Keratinocyte (primary cell): Measurements from ENCODE around the gene FOXL3. TPM values are rescaled to one million over a fixed set of nuclear protein-coding genes. Genes with fewer than 3 reads are reported as not detected.

Source experiments
- DNase-seq: peaks from one replicate; pipeline ENCODE4 v3.0.0-alpha.2; 2011; ENCODE audit warnings: low read depth, missing footprints, low spot score
- FAIRE-seq: peaks from 2 replicates; lab custom pipeline; 2011; peaks lifted over from hg19 to GRCh38; lab: Jason Lieb, UNC
- H2AFZ ChIP-seq: 2 replicates; pipeline ENCODE4 v1.6.0; 2012; ENCODE audit warnings: low read length, control low read depth, inconsistent platforms; ENCODE audit not compliant: control insufficient read depth
- H3K27ac ChIP-seq: 2 replicates; pipeline ENCODE4 v1.5.1; 2011; ENCODE audit warnings: low read length; ENCODE audit not compliant: control insufficient read depth, insufficient read depth
- H3K27me3 ChIP-seq: 3 replicates; pipeline ENCODE4 v1.6.0; 2011; ENCODE audit warnings: low read length; ENCODE audit not compliant: control insufficient read depth, insufficient read depth; ENCODE audit errors: extremely low read depth
- H3K36me3 ChIP-seq, 2 experiments: 2 replicates in 1 of 2; 3 replicates in 1 of 2; pipeline ENCODE4 v1.5.1; 2011; ENCODE audit warnings: low read length in 2 of 2, mild to moderate bottlenecking in 1 of 2; ENCODE audit not compliant: control insufficient read depth in 2 of 2, insufficient read depth in 2 of 2; ENCODE audit errors: extremely low read depth in 1 of 2
- H3K4me1 ChIP-seq: 3 replicates; pipeline ENCODE4 v1.5.1; 2011; ENCODE audit warnings: low read length; ENCODE audit not compliant: control insufficient read depth, insufficient read depth; ENCODE audit errors: extremely low read depth
- H3K4me2 ChIP-seq: 3 replicates; pipeline ENCODE4 v1.6.0; 2011; ENCODE audit warnings: low read depth, low read length; ENCODE audit not compliant: control insufficient read depth, insufficient read depth; ENCODE audit errors: extremely low read depth
- H3K4me3 ChIP-seq, 3 experiments: fragments of 200-600 bp in 1 of 3; sonication (generic) in 1 of 3; 2 replicates in 2 of 3; 3 replicates in 1 of 3; pipeline ENCODE4 v1.5.1; 2011 to 2016; ENCODE audit warnings: low read length in 3 of 3, mild to moderate bottlenecking in 3 of 3, control low read depth in 2 of 3, inconsistent platforms in 1 of 3, low read depth in 1 of 3, mixed read lengths in 1 of 3, mixed run types in 1 of 3, moderate library complexity in 1 of 3; ENCODE audit not compliant: control insufficient read depth in 2 of 3, insufficient read depth in 2 of 3; ENCODE audit errors: extremely low read depth in 1 of 3
- H3K79me2 ChIP-seq: 2 replicates; pipeline ENCODE4 v1.6.0; 2012; ENCODE audit warnings: low read length; ENCODE audit not compliant: control insufficient read depth, insufficient read depth
- H3K9ac ChIP-seq: 3 replicates; pipeline ENCODE4 v1.6.0; 2011; ENCODE audit warnings: low read length; ENCODE audit not compliant: control insufficient read depth, insufficient read depth; ENCODE audit errors: extremely low read depth
- H3K9me1 ChIP-seq: 3 replicates; pipeline ENCODE4 v1.6.0; 2011; ENCODE audit warnings: low read length; ENCODE audit not compliant: control insufficient read depth, insufficient read depth; ENCODE audit errors: extremely low read depth
- H3K9me3 ChIP-seq: 2 replicates; pipeline ENCODE4 v1.5.1; 2012; ENCODE audit warnings: low read depth, low read length; ENCODE audit not compliant: control insufficient read depth
- H4K20me1 ChIP-seq: 3 replicates; pipeline ENCODE4 v1.6.0; 2011; ENCODE audit warnings: low read length; ENCODE audit not compliant: control insufficient read depth, insufficient read depth; ENCODE audit errors: extremely low read depth
- EZH2 ChIP-seq: IDR thresholded peaks from one replicate; pipeline ENCODE4 v1.6.1; 2012; ENCODE audit warnings: inconsistent platforms, mild to moderate bottlenecking, low read length, moderate library complexity
- dilution Hi-C: fragments of 300-500 bp; cut with MboI; formaldehyde crosslinking; loops from one replicate; pipeline ENCODE4 v1.7.0; 2020; ENCODE audit warnings: low sequenced_read_pairs; ENCODE audit not compliant: extremely low pct_ligation_motif_present
- polyA plus RNA-seq, 5 experiments: library from polyadenylated mRNA; depleted of rRNA in 3 of 5; stranded (reverse) in 3 of 5; stranded (forward) in 1 of 5; unstranded in 1 of 5; fragments of >200 nt; gene quantifications; 1 replicate in 1 of 5; 2 replicates in 3 of 5; 3 replicates in 1 of 5; pipeline versions ENCODE4 v1.2.1 to v1.2.3, GENCODE V29; 2011 to 2012; ENCODE audit warnings: missing spikeins in 2 of 5, low read depth in 1 of 5, low replicate concordance in 1 of 5
- TF ChIP-seq, protein P1 (sequence below), 3 experiments: IDR thresholded peaks in 1 of 3; conservative IDR thresholded peaks in 1 of 3; optimal IDR thresholded peaks in 1 of 3; 2 replicates in 2 of 3; 3 replicates in 1 of 3; pipeline versions ENCODE3 to v1.5.1; 2011; ENCODE audit warnings: low read length in 3 of 3, mild to moderate bottlenecking in 3 of 3, moderate library complexity in 2 of 3, control low read depth in 1 of 3, inconsistent platforms in 1 of 3; ENCODE audit not compliant: insufficient read depth in 2 of 3; ENCODE audit errors: extremely low read depth in 1 of 3

FOXL3 gene
- polyA plus RNA-seq, 1 donor (not counting 4 experiments of a cell fraction or from before 2014, with no cell fraction given), result not detected

DNA sequence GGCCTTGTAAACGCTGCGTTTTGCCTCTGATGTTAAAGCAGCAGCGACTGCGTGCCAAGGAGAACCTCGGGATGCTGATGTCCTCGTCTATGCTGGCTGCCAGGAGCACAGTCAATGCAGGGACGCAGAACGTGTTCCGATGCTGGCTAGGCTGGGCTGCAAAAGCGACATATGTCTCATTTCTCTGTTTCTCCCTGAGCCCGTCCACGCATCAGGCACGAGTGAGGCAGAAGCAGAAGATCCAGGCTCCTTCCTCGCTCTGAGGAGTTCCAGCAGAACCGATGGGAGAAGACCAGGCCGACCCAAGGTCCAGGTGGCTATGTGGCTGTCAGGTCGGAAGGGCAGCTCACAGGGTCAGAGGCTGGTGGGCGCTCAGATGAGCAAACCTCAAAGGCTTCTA lies 3.7 kb upstream of the FOXL3 start:
- dilution Hi-C loops, result no loop called here
- DNase-seq, result no peak
- FAIRE-seq, result no peak
- no peaks in the 10 kb centered on the region for H3K4me1 ChIP-seq
- no peak overlapping the region for H3K9ac ChIP-seq
- no peak overlapping the region for H3K4me2 ChIP-seq
- no peaks in the 10 kb centered on the region for H3K9me1 ChIP-seq
- H3K4me3 ChIP-seq, result no peak overlapping the region
- no peaks in the 10 kb centered on the region for H3K79me2 ChIP-seq
- H2AFZ ChIP-seq, result no peak overlapping the region
- H3K36me3 ChIP-seq, result no peaks in the 10 kb centered on the region
- no peak overlapping the region for H3K27ac ChIP-seq
- no peaks in the 10 kb centered on the region for H3K9me3 ChIP-seq
- no peaks in the 10 kb centered on the region for H4K20me1 ChIP-seq
- H3K27me3 ChIP-seq, result peaks cover 43% of the 10 kb centered on the region
- TF ChIP-seq, protein P1, sequence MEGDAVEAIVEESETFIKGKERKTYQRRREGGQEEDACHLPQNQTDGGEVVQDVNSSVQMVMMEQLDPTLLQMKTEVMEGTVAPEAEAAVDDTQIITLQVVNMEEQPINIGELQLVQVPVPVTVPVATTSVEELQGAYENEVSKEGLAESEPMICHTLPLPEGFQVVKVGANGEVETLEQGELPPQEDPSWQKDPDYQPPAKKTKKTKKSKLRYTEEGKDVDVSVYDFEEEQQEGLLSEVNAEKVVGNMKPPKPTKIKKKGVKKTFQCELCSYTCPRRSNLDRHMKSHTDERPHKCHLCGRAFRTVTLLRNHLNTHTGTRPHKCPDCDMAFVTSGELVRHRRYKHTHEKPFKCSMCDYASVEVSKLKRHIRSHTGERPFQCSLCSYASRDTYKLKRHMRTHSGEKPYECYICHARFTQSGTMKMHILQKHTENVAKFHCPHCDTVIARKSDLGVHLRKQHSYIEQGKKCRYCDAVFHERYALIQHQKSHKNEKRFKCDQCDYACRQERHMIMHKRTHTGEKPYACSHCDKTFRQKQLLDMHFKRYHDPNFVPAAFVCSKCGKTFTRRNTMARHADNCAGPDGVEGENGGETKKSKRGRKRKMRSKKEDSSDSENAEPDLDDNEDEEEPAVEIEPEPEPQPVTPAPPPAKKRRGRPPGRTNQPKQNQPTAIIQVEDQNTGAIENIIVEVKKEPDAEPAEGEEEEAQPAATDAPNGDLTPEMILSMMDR (optimal IDR thresholded peaks at IDR 0.05 in 1 of 3, IDR thresholded peaks at IDR 0.05 in 1 of 3, conservative IDR thresholded peaks at IDR 0.05 in 1 of 3; ENCODE audit: extremely low read depth in 1 of 3, insufficient read depth in 2 of 3, low read length in 3 of 3), result no peak
- no peak for TF ChIP-seq EZH2

DNA sequence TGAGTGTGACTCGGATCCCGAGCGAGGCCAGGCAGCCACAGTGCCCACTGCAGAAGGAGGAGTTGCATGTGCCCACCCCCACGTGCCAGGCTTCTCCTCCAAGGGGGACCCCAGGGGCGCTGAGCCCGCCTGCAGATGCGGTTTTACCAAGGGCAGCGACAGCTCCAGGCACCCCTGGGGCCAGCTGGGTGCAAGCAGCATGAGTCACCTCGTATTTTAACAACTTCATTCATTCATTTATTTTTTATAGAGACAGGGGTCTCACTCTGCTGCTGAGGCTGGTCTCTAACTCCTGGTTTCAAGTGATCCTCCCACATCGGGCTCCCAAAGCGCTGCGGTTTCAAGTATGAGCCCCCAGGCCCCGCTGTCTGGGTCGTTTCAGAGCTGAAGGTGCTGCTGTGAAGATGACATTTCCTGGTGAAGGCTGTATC lies 1.3 kb upstream of the FOXL3 start:
- TF ChIP-seq, protein P1 (optimal IDR thresholded peaks at IDR 0.05 in 1 of 3, IDR thresholded peaks at IDR 0.05 in 1 of 3, conservative IDR thresholded peaks at IDR 0.05 in 1 of 3; ENCODE audit: extremely low read depth in 1 of 3, insufficient read depth in 2 of 3, low read length in 3 of 3), result no peak
- no peak for TF ChIP-seq EZH2
- H3K27me3 ChIP-seq, result peaks cover 61% of the 10 kb centered on the region

More for the DNA sequence above, 1.3 kb upstream of the FOXL3 start:
- H3K79me2 ChIP-seq, result no peaks in the 10 kb centered on the region
- H3K4me2 ChIP-seq, result no peak overlapping the region
- H3K9me1 ChIP-seq, result no peaks in the 10 kb centered on the region
- H3K36me3 ChIP-seq, result no peaks in the 10 kb centered on the region
- H3K27ac ChIP-seq, result no peak overlapping the region
- no peak overlapping the region for H3K9ac ChIP-seq
- no peaks in the 10 kb centered on the region for H3K4me1 ChIP-seq
- H3K9me3 ChIP-seq, result no peaks in the 10 kb centered on the region
- FAIRE-seq (no peak), DNase-seq (no peak)
- H4K20me1 ChIP-seq, result no peaks in the 10 kb centered on the region
- dilution Hi-C loops, result no loop called here
- no peak overlapping the region for H2AFZ ChIP-seq
- H3K4me3 ChIP-seq, result no peak overlapping the region
